HEK293T (cell line): ENCODE data around the gene NIT2.
A peak's percentile ranks its signal among the peaks of the same experiment; 100 is the strongest.

Source experiments
- CTCF ChIA-PET: fragments of 350-600 bp; formaldehyde crosslinking; extraction: SDS; loops from one replicate; lab custom pipeline; 2021; ENCODE audit warnings: antibody characterized with exemption, inconsistent platforms; lab: Yijun Ruan, JAX
- POLR2A ChIA-PET: fragments of 350-600 bp; formaldehyde crosslinking; extraction: SDS; loops from one replicate; lab custom pipeline; 2020; ENCODE audit warnings: antibody characterized with exemption, inconsistent platforms; lab: Yijun Ruan, JAX
- DNase-seq: peaks from one replicate; pipeline ENCODE4 v3.0.0; 2012; ENCODE audit warnings: mixed read lengths; ENCODE audit errors: extremely low spot score
- ARNT ChIP-seq: fragments of 450-650 bp; IDR thresholded peaks from 2 replicates; pipeline ENCODE4 v1.6.1; 2017; ENCODE audit warnings: mild to moderate bottlenecking
- BHLHE40 ChIP-seq: fragments of 450-650 bp; IDR thresholded peaks from 2 replicates; pipeline ENCODE4 v1.6.1; 2016; ENCODE audit warnings: mild to moderate bottlenecking, moderate library complexity, borderline replicate concordance
- CTBP1 ChIP-seq: fragments of 450-650 bp; IDR thresholded peaks from 2 replicates; pipeline ENCODE4 v1.6.1; 2016; ENCODE audit warnings: borderline replicate concordance
- ELF4 ChIP-seq: fragments of 450-650 bp; IDR thresholded peaks from 2 replicates; pipeline ENCODE4 v1.6.1; 2017; ENCODE audit warnings: antibody characterized with exemption
- FOXA1 ChIP-seq: fragments of 450-650 bp; IDR thresholded peaks from 2 replicates; pipeline ENCODE4 v1.6.1; 2016; ENCODE audit warnings: mild to moderate bottlenecking
- FOXK2 ChIP-seq: fragments of 450-650 bp; IDR thresholded peaks from 2 replicates; pipeline ENCODE4 v1.6.1; 2016; ENCODE audit warnings: mild to moderate bottlenecking
- FOXM1 ChIP-seq: fragments of 450-650 bp; IDR thresholded peaks from 2 replicates; pipeline ENCODE4 v1.6.1; 2017; ENCODE audit warnings: mild to moderate bottlenecking, borderline replicate concordance
- HDGF ChIP-seq: fragments of 450-650 bp; IDR thresholded peaks from 2 replicates; pipeline ENCODE4 v1.6.1; 2017; ENCODE audit warnings: antibody characterized with exemption, borderline replicate concordance
- L3MBTL2 ChIP-seq: fragments of 450-650 bp; conservative IDR thresholded peaks from 2 replicates; pipeline ENCODE4 v1.6.1; 2016; ENCODE audit warnings: mild to moderate bottlenecking
- LEF1 ChIP-seq: fragments of 450-650 bp; IDR thresholded peaks from 2 replicates; pipeline ENCODE4 v1.6.1; 2017; ENCODE audit warnings: mild to moderate bottlenecking, borderline replicate concordance
- NFRKB ChIP-seq: fragments of 450-650 bp; IDR thresholded peaks from 2 replicates; pipeline ENCODE4 v1.6.1; 2016; ENCODE audit warnings: mild to moderate bottlenecking, moderate library complexity
- SP1 ChIP-seq: fragments of 450-650 bp; IDR thresholded peaks from 2 replicates; pipeline ENCODE4 v1.6.1; 2017
- SUZ12 ChIP-seq: fragments of 450-650 bp; IDR thresholded peaks from 2 replicates; pipeline ENCODE4 v1.6.1; 2016; ENCODE audit warnings: mild to moderate bottlenecking
- TARDBP ChIP-seq: fragments of 450-650 bp; IDR thresholded peaks from 2 replicates; pipeline ENCODE4 v1.6.1; 2016
- ZNF384 ChIP-seq: fragments of 450-650 bp; IDR thresholded peaks from 2 replicates; pipeline ENCODE4 v1.6.1; 2016
- TF ChIP-seq, protein P1 (sequence below): fragments of 450-650 bp; IDR thresholded peaks from 2 replicates; pipeline ENCODE4 v1.6.1; 2016

NIT2 gene, protein sequence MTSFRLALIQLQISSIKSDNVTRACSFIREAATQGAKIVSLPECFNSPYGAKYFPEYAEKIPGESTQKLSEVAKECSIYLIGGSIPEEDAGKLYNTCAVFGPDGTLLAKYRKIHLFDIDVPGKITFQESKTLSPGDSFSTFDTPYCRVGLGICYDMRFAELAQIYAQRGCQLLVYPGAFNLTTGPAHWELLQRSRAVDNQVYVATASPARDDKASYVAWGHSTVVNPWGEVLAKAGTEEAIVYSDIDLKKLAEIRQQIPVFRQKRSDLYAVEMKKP

DNA sequence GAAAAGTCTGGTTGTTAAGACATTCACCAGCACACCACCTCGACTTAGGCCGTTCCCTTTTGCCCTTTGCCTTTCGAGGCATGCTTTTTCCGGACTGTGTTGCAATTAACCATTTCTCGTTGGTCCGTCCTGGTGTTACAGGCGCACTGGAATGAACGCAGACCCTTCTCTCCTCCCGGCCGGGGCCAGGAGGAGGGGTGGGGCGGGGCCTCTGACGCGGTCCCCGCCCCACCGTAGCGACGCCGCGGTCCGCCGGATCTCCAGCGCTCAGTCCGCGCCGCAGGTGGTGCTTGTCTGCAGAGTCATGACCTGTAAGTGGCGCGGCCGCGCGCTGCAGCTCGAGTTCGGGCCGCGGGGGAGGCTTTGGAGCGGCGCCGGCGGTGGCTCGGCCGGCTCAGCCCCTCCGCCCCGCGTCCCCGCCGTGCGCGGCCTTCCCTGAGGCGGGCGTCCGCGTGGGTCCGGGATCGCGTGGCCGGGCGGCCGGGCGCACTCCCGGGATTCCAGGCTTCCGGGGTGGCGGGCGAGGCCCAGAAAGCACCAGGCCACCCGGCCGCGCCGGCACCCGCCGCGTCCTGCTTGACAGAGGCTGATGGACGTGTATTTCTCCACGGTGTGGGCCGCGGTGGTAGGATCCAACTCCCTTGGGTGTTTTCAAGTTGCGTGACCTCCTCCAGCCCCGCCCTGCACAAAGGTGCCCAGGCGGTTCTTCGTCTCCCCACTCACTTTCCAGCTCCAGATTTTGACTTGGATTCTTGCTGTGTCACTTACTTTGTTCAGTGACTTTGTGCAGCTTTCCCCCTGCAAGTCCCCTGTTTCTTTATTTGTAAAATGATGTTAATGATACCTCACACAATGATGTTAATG, at the start of gene NIT2:
Gene NIT2, plus strand, starts transcription at position 270 of the 864 bp plus-strand sequence. Its CDS starts 35 bp downstream, at position 305.
- CTCF ChIA-PET = interaction anchor here (0.9 kb wide), 1 partner anchor 128 kb away, joined by 4 read pairs; no protein-coding TSS in a partner anchor
- POLR2A ChIA-PET = interaction anchor here (0.8 to 3.4 kb wide), 6 partner anchors 9 to 158 kb away, joined by 3 to 16 read pairs (median 4); partner anchors contain the start of genes LNP1, TMEM45A and TOMM70

DNA sequence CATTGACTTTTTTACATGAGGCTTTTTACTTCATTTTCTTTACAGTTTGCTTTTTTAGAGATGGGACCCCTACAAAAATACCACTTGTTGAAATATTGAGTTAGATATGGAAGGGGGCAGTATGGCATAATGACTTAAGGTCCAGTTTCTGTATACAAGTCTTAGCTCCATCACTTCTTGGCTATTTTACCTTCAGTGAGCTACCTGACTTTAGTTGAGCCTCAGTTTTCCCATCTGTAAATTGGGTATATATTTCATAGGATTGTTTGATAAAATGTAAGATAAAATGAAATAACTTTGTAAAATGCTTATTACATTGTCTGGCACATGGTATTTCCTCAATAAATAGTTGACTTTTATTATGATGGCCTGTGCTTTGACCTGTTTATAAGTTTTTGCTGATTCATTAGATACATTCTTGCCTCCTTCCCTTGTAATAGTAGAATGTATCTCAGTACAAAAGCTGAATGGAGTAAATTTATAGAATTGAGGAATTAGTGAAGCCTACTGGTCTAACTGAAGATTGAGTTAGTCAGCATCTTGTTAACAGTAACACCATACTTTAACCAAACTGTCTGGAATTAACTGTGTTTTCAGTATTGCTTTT, 46.2 kb upstream of the NIT2 start:
- CTCF ChIA-PET = no interaction called here
- TF ChIP-seq ELF4 (no peak), HDGF (no peak), SUZ12 (no peak), LEF1 (no peak), ARNT (no peak)

More for the DNA sequence above, at the start of gene NIT2:
- peak; percentile 93 for DNase-seq
- TF ChIP-seq LEF1 (peak; percentile 76; the same call in 1 of the 2 replicates), NFRKB (no peak)

DNA sequence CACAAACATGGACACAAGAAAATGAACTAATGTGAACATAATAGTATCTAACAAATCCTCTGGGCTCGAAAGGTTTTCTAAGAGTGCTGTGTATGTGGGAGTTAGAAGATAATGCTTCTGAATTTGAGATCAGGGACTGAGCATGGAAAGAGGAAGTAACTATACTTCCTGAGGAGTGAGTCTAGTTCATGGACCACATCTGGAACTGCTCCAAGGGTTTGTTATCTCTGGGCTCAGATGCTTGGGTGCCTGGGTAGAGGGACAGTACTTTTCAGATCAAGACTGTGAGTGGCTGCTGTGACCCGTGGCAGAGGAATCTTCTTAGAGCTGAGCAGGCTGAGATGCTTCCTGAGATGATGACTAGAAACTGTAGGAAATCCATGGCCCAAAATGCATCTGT, 45.2 kb upstream of the NIT2 start:
- CTCF ChIA-PET = no interaction called here
- POLR2A ChIA-PET = no interaction called here
- TF ChIP-seq NFRKB (no peak), LEF1 (no peak), CTBP1 (no peak), FOXA1 (no peak), ARNT (no peak), TARDBP (no peak), BHLHE40 (no peak), ELF4 (no peak), L3MBTL2 (no peak), ZNF384 (no peak), SUZ12 (no peak), SP1 (no peak), HDGF (no peak), FOXK2 (no peak)
- TF ChIP-seq, protein P1, sequence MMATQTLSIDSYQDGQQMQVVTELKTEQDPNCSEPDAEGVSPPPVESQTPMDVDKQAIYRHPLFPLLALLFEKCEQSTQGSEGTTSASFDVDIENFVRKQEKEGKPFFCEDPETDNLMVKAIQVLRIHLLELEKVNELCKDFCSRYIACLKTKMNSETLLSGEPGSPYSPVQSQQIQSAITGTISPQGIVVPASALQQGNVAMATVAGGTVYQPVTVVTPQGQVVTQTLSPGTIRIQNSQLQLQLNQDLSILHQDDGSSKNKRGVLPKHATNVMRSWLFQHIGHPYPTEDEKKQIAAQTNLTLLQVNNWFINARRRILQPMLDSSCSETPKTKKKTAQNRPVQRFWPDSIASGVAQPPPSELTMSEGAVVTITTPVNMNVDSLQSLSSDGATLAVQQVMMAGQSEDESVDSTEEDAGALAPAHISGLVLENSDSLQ = no peak
- no peak for DNase-seq

More for the DNA sequence above, 46.2 kb upstream of the NIT2 start:
- POLR2A ChIA-PET = no interaction called here
- no peak for DNase-seq

DNA sequence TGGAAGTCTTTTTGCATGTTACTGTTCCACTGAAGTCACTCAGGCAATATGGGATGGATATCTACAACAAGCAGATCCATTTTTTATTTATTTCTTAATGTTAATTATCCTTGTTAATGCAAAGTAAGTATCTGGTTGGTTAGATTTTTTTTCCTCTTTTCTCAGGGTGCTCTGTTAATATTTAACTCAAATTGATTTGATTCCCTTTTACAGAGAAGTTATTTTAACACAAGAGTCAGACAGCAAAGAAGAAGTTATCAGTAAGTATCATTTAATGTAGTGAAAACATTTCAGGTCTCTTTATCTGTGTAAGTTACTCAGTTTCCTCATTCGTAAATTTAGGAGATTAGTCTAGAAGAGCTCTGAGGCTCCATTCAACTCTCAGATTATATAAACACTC, 39.5 kb upstream of the NIT2 start:
- ChIA-PET CTCF (interaction anchor here (0.6 kb wide), 1 partner anchor 61 kb away, joined by 3 read pairs; no protein-coding TSS in a partner anchor), POLR2A (no interaction called here)
- DNase-seq = no peak
- no peak for TF ChIP-seq ELF4

DNA sequence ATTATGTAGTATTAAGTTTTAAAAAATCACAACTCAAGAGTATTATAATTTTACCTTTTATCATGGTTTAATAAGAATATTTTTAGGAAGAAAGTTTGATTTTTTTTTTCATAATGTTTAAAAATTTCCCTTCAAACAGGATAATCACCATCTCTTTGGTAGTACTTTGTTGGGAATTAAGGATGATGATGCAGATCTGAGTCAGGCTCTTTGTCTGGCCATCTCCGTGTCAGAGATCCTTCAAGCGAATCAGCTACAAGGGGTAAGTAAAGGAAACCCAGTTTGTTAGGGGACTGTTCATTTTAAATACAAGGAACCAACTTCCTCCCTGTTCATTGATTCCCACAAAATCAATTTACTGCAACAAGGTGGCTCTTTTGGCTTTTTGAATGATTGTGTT, 36.8 kb upstream of the NIT2 start:
- ChIA-PET POLR2A (no interaction called here), CTCF (no interaction called here)
- no peak for DNase-seq
- TF ChIP-seq L3MBTL2 (no peak), FOXK2 (no peak), ELF4 (no peak), ARNT (no peak), SP1 (no peak), BHLHE40 (no peak), FOXA1 (no peak), HDGF (no peak), CTBP1 (no peak), SUZ12 (no peak), FOXM1 (no peak), TARDBP (no peak), LEF1 (no peak), NFRKB (no peak), ZNF384 (no peak)
- TF ChIP-seq, protein P1 = no peak

DNA sequence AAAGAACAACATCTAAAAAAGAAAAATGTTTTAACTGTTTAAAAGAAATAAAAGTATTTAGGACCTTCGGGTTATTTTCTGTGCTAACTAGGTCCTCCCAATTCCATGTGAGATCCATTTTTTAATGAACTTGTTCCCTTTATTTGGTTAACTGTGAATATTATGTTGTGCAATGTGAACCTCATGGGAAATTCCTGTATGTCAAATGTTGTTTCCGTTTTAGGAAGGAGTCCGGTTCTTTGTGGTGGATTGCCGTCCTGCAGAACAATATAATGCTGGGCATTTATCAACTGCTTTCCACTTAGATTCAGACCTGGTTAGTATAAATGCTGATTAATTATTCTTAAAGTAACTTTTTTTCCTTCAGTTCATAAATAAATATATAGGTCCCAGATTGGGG, 35.5 kb upstream of the NIT2 start:
- ChIA-PET CTCF (no interaction called here), POLR2A (no interaction called here)
- DNase-seq = no peak
- TF ChIP-seq L3MBTL2 = no peak
- TF ChIP-seq ZNF384 = no peak
- no peak for TF ChIP-seq BHLHE40
- TF ChIP-seq TARDBP = no peak
- no peak for TF ChIP-seq FOXM1

DNA sequence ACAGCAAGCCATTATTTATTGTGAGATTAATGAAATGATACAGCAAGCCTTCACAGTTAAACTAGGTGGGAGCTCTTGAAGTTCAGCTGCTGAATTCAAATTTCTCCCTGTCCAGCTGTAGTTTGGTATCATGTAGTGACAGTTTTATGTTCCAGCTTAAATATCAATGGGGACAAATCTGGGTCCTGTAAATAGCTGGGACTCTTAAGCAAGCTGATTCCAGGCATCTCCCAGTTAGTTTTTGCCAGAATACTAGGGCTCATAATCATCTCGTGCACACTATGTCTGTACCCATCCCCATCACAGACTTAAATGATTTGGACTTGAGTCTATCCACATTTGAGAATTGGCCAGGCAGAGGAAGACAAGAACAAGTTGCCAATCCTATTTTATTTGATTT, 27.9 kb upstream of the NIT2 start:
- ChIA-PET POLR2A (no interaction called here), CTCF (no interaction called here)
- no peak for DNase-seq
- TF ChIP-seq BHLHE40 (no peak), NFRKB (no peak), ELF4 (no peak), LEF1 (no peak), FOXK2 (no peak), CTBP1 (no peak), FOXM1 (no peak), L3MBTL2 (no peak)
- TF ChIP-seq, protein P1 = no peak
